ENCODE results near the gene MEIOB. TPM values are rescaled to one million over a fixed set of nuclear protein-coding genes. Genes with fewer than 3 reads are reported as not detected.

MEIOB gene
- total RNA-seq, 3 donors from 2014 or later (not counting 1 experiment from before 2014, with no cell fraction given), result not detected

DNA sequence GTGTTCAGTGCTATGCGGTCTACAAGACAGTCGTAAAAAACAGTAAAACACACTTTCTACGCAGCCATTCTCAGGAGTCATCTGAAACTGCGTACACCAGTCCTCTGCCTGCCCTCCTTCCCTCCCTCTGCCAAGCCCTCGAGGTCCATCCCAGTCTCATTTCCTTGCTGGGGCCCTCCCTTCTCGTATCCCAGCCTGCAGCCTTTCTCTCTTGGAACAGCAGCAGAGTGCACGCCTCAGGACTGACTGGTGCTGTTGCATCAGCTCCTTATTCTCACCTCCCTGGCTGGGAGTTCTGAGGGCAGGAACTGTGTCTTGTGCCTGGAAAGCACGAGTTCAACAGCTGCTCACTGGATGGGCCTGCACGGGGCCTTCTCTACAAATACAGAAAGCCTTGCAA is 32.4 kb downstream of the MEIOB start:
- no peaks in the 10 kb centered on the region for H3K27me3 ChIP-seq (ENCODE audit: control insufficient read depth, insufficient read depth, low read length)
- no peaks in the 10 kb centered on the region for H3K9me3 ChIP-seq (ENCODE audit: control insufficient read depth, insufficient read depth, low read length)
- no peak for TF ChIP-seq CTCF (IDR thresholded peaks at IDR 0.05)
- no peaks in the 10 kb centered on the region for H3K4me1 ChIP-seq (ENCODE audit: control insufficient read depth, insufficient read depth, low read length)
- intact Hi-C loops (cut with micrococcal nuclease), result no loop called here
- WGBS (ENCODE audit: insufficient coverage), result 81% methylated on average over 9 of the region's 9 CpGs
- H3K4me3 ChIP-seq (ENCODE audit: low read length), result no peak overlapping the region
- H3K27ac ChIP-seq (ENCODE audit: low read length), result no peak overlapping the region
- H3K4me3 Mint-ChIP-seq, result no peak overlapping the region
- no peak overlapping the region for H3K27ac Mint-ChIP-seq
- no peaks in the 10 kb centered on the region for H3K27me3 Mint-ChIP-seq (ENCODE audit: low read depth in 2 of 2)
- no peaks in the 10 kb centered on the region for H3K9me3 Mint-ChIP-seq
- ATAC-seq (no peak), DNase-seq (no peak)
- H3K4me1 Mint-ChIP-seq, result no peaks in the 10 kb centered on the region
- H3K36me3 ChIP-seq (ENCODE audit: control insufficient read depth, insufficient read depth, low read length), result no peaks in the 10 kb centered on the region
- H3K36me3 Mint-ChIP-seq, result no peaks in the 10 kb centered on the region

- no peak for ATAC-seq
- intact Hi-C loops (cut with micrococcal nuclease), result no loop called here
Observed at GRCh38 chr16:1834096-1834495, 37.9 kb downstream of the MEIOB start.

DNA sequence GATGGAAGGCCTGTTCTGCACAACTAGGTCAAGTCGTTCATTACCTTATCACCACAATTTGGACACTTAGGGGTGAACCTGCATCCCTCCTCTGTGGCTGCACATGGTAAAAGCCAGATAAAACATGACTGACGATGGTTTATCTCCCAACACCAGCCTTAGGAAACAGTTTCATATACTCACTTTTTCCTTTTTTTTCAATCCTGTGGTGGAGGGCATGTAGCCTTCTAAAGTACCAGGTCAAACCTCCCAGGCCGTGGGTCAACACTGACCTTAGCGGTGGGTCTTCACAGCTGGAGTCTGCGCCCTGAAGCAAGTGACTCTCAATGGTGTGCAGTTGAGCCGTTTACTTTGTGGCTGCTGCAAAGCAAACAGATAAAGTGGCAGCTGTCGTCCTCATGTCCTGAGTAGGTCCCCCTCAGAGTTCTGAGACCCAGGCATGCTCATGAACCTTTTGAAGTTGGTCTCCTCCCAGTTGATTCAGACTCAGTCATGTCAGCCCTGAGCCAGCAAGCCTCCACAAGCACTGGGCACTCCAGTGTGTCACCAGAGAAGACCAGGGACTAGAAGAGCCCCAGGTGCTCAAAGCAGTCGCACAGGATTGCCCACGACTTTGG is 39.0 kb downstream of the MEIOB start:
- intact Hi-C loops (cut with micrococcal nuclease), result no loop called here
- Mint-ChIP-seq H3K9me3 (no peaks in the 10 kb centered on the region), H3K27me3 (ENCODE audit: low read depth in 2 of 2) (no peaks in the 10 kb centered on the region), H3K4me1 (no peaks in the 10 kb centered on the region), H3K4me3 (no peak overlapping the region), H3K27ac (no peak overlapping the region), H3K36me3 (no peaks in the 10 kb centered on the region)
- Histone ChIP-seq H3K4me3 (ENCODE audit: low read length) (no peak overlapping the region), H3K36me3 (ENCODE audit: control insufficient read depth, insufficient read depth, low read length) (peaks cover 2% of the 10 kb centered on the region), H3K27ac (ENCODE audit: low read length) (no peak overlapping the region), H3K4me1 (ENCODE audit: control insufficient read depth, insufficient read depth, low read length) (peaks cover 2% of the 10 kb centered on the region), H3K27me3 (ENCODE audit: control insufficient read depth, insufficient read depth, low read length) (no peaks in the 10 kb centered on the region), H3K9me3 (ENCODE audit: control insufficient read depth, insufficient read depth, low read length) (no peaks in the 10 kb centered on the region)
- no peak for TF ChIP-seq CTCF (IDR thresholded peaks at IDR 0.05)
- no peak for ATAC-seq
- DNase-seq, result no peak
- 82% methylated on average over 9 of the region's 9 CpGs for WGBS (ENCODE audit: insufficient coverage)

More at GRCh38 chr16:1834096-1834495, 37.9 kb downstream of the MEIOB start:
- Mint-ChIP-seq H3K9me3 (no peaks in the 10 kb centered on the region), H3K36me3 (no peaks in the 10 kb centered on the region), H3K27me3 (ENCODE audit: low read depth in 2 of 2) (no peaks in the 10 kb centered on the region), H3K4me3 (no peak overlapping the region), H3K27ac (no peak overlapping the region), H3K4me1 (no peaks in the 10 kb centered on the region)
- no peaks in the 10 kb centered on the region for H3K4me1 ChIP-seq (ENCODE audit: control insufficient read depth, insufficient read depth, low read length)
- no peak for DNase-seq
- no peak for TF ChIP-seq CTCF (IDR thresholded peaks at IDR 0.05)
- no peak overlapping the region for H3K4me3 ChIP-seq (ENCODE audit: low read length)
- peaks cover 2% of the 10 kb centered on the region for H3K36me3 ChIP-seq (ENCODE audit: control insufficient read depth, insufficient read depth, low read length)
- no peaks in the 10 kb centered on the region for H3K27me3 ChIP-seq (ENCODE audit: control insufficient read depth, insufficient read depth, low read length)
- H3K9me3 ChIP-seq (ENCODE audit: control insufficient read depth, insufficient read depth, low read length), result no peaks in the 10 kb centered on the region
- 98% methylated on average over 4 of the region's 5 CpGs for WGBS (ENCODE audit: insufficient coverage)
- no peak overlapping the region for H3K27ac ChIP-seq (ENCODE audit: low read length)

Data from natural killer cell (primary cell).